GM10266 (cell line): ENCODE measurements around the gene C1orf21.

Experiments used
- DNase-seq: peaks from one replicate; pipeline ENCODE4 v3.0.0; 2012; ENCODE audit errors: extremely low spot score
- TF ChIP-seq, protein P1 (sequence below): IDR thresholded peaks from 2 replicates; pipeline ENCODE4 v1.5.1; 2012; ENCODE audit warnings: mild to moderate bottlenecking, low read depth; ENCODE audit not compliant: control insufficient read depth, insufficient read depth; ENCODE audit errors: missing control alignments

C1orf21 gene

GRCh38 chr1:184558691-184559090, 171.9 kb downstream of the C1orf21 start:
- DNase-seq = no peak
- TF ChIP-seq, protein P1, sequence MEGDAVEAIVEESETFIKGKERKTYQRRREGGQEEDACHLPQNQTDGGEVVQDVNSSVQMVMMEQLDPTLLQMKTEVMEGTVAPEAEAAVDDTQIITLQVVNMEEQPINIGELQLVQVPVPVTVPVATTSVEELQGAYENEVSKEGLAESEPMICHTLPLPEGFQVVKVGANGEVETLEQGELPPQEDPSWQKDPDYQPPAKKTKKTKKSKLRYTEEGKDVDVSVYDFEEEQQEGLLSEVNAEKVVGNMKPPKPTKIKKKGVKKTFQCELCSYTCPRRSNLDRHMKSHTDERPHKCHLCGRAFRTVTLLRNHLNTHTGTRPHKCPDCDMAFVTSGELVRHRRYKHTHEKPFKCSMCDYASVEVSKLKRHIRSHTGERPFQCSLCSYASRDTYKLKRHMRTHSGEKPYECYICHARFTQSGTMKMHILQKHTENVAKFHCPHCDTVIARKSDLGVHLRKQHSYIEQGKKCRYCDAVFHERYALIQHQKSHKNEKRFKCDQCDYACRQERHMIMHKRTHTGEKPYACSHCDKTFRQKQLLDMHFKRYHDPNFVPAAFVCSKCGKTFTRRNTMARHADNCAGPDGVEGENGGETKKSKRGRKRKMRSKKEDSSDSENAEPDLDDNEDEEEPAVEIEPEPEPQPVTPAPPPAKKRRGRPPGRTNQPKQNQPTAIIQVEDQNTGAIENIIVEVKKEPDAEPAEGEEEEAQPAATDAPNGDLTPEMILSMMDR = no peak

- TF ChIP-seq, protein P1 = no peak
- DNase-seq = no peak
Measured at GRCh38 chr1:184559117-184559713, 172.4 kb downstream of the C1orf21 start.

GRCh38 chr1:184562806-184563205, 176.0 kb downstream of the C1orf21 start:
- no peak for DNase-seq
- TF ChIP-seq, protein P1 = no peak

- TF ChIP-seq, protein P1 = peak; percentile 40
- peak; percentile 14 for DNase-seq
Measured at GRCh38 chr1:184563308-184563707, 176.5 kb downstream of the C1orf21 start.

DNA sequence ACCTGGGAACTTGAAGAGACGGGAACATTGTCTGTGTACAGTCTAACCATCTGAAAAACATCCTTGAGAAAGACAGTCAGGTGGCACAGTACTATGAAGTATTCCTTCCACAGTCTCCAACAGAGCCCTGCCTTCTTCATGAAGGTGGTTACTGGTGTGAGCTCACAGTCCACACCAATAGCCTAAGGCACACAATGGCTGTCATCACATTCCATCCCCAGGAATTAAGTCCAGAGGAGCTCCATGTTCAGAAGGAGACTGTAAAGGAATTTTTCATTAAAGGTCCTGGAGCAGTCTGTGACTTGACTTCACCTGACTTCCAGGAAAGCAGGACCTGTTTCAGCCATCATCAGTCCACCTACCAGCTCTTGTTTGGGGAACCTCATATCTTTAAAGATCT, 180.2 kb downstream of the C1orf21 start:
- TF ChIP-seq, protein P1 = no peak
- no peak for DNase-seq

GRCh38 chr1:184567637-184568036, 180.8 kb downstream of the C1orf21 start:
- TF ChIP-seq, protein P1 = no peak
- no peak for DNase-seq

DNA sequence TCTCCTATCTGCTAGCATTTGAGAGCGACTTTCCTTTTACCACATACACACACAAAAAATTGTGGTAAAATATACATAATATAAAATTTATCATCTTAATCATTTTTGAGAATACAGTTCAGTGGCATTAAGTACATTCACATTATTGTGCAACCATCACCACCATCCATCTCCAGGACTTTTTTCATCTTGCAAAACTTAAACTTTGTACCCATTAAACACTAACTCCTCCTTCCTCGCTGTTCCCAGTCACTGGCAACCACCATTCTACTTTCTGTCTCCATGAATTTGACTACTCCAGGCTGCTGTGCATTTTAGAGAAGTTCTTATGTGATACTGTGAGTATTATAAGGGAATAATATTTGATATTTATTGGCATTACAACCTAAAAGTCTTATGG, 181.3 kb downstream of the C1orf21 start:
- DNase-seq = no peak
- TF ChIP-seq, protein P1 = no peak
